ENCODE results near the gene PNN. TPM values are rescaled to one million over a fixed set of nuclear protein-coding genes. Genes with fewer than 3 reads are reported as not detected.
"Not testable (repeated sequence)": the region's sequence is repeated elsewhere in the genome, so short reads cannot be mapped to it uniquely, and the experiment has no call there.

The PNN gene
- total RNA-seq, 1 experiment from 2014 or later: 65.8 TPM

- no peak overlapping the region for H3K4me2 ChIP-seq
Measured at GRCh38 chr14:39181026-39181692, 6.1 kb downstream of the PNN start.

GRCh38 chr14:39181693-39182047 is 6.6 kb downstream of the PNN start:
- Histone ChIP-seq H4K20me1 (ENCODE audit: insufficient read depth) (peaks cover 16% of the 10 kb centered on the region; the same call in 1 of the 2 replicates), H3K4me2 (no peak overlapping the region), H3K4me1 (replicated peaks; ENCODE audit: insufficient read depth) (peaks cover 14% of the 10 kb centered on the region), H3K27ac (0 out of 2 replicates have a peak overlapping the region, but pooled peaks have one; percentile 3), H3K36me3 (ENCODE audit: low read depth) (peaks cover 54% of the 10 kb centered on the region), H3K79me2 (ENCODE audit: low read depth) (peaks cover 34% of the 10 kb centered on the region), H3K9me3 (ENCODE audit: insufficient read depth, low read depth) (no peaks in the 10 kb centered on the region), H3F3A (ENCODE audit: insufficient read depth, low read depth) (peaks cover 85% of the 10 kb centered on the region), H3K4me3 (no peak overlapping the region), H3K9me2 (ENCODE audit: insufficient read depth) (no peaks in the 10 kb centered on the region), H3K27me3 (ENCODE audit: insufficient read depth, low read depth) (no peaks in the 10 kb centered on the region), H2AFZ (no peak overlapping the region)
- intact Hi-C loops (cut with micrococcal nuclease; ENCODE audit: unreplicated experiment): no loop called here
- CTCF ChIA-PET: no interaction called here
- DNase-seq: no peak
- no TSS peak for BruUV-seq (replicated peaks)
- TF ChIP-seq EZH2 (IDR thresholded peaks at IDR 0.05; ENCODE audit: low read depth): no peak
- no peak for TF ChIP-seq CTCF (conservative IDR thresholded peaks at IDR 0.05)
- POLR2A ChIA-PET (ENCODE audit: unreplicated experiment): no interaction called here

More at GRCh38 chr14:39181026-39181692, 6.1 kb downstream of the PNN start:
- Histone ChIP-seq H3K27me3 (ENCODE audit: insufficient read depth, low read depth) (no peaks in the 10 kb centered on the region), H3K27ac (peak overlapping the region; percentile 3; the same call in 1 of the 2 replicates), H3K36me3 (ENCODE audit: low read depth) (peaks cover 59% of the 10 kb centered on the region), H3K4me1 (replicated peaks; ENCODE audit: insufficient read depth) (peaks cover 19% of the 10 kb centered on the region), H3F3A (ENCODE audit: insufficient read depth, low read depth) (peaks cover 85% of the 10 kb centered on the region), H3K9me2 (ENCODE audit: insufficient read depth) (no peaks in the 10 kb centered on the region), H3K9me3 (ENCODE audit: insufficient read depth, low read depth) (no peaks in the 10 kb centered on the region), H3K79me2 (ENCODE audit: low read depth) (peaks cover 39% of the 10 kb centered on the region), H2AFZ (no peak overlapping the region), H3K4me3 (no peak overlapping the region), H4K20me1 (ENCODE audit: insufficient read depth) (peaks cover 18% of the 10 kb centered on the region)
- intact Hi-C loops (cut with micrococcal nuclease; ENCODE audit: unreplicated experiment): no loop called here
- no peak for DNase-seq
- no TSS peak for BruUV-seq (replicated peaks)
- ChIA-PET CTCF (no interaction called here), POLR2A (ENCODE audit: unreplicated experiment) (no interaction called here)
- TF ChIP-seq EZH2 (IDR thresholded peaks at IDR 0.05; ENCODE audit: low read depth) (no peak), CTCF (conservative IDR thresholded peaks at IDR 0.05) (no peak)

GRCh38 chr14:39182770-39183684 is 8.0 kb downstream of the PNN start:
- no peak for DNase-seq
- H3K4me1 ChIP-seq (replicated peaks; ENCODE audit: insufficient read depth): 0 out of 2 replicates have a peak, but pooled peaks cover under 1% of the 10 kb centered on the region
- peaks cover 41% of the 10 kb centered on the region for H3K36me3 ChIP-seq (ENCODE audit: low read depth)
- no peak for TF ChIP-seq CTCF (conservative IDR thresholded peaks at IDR 0.05)
- no peak for TF ChIP-seq EZH2 (IDR thresholded peaks at IDR 0.05; ENCODE audit: low read depth)
- H2AFZ ChIP-seq: no peak overlapping the region
- intact Hi-C loops (cut with micrococcal nuclease; ENCODE audit: unreplicated experiment): no loop called here
- H3K27ac ChIP-seq: no peak overlapping the region
- H3K4me2 ChIP-seq: no peak overlapping the region
- H3K9me2 ChIP-seq (ENCODE audit: insufficient read depth): no peaks in the 10 kb centered on the region
- peaks cover 76% of the 10 kb centered on the region for H3F3A ChIP-seq (ENCODE audit: insufficient read depth, low read depth)
- H3K27me3 ChIP-seq (ENCODE audit: insufficient read depth, low read depth): no peaks in the 10 kb centered on the region
- BruUV-seq (replicated peaks): no TSS peak
- H3K9me3 ChIP-seq (ENCODE audit: insufficient read depth, low read depth): no peaks in the 10 kb centered on the region
- ChIA-PET POLR2A (ENCODE audit: unreplicated experiment) (interaction anchor here (0.6 kb wide), 1 partner anchor 12 kb away, joined by 11 read pairs; no protein-coding TSS in a partner anchor), CTCF (interaction anchor here (0.7 kb wide), 1 partner anchor 55 kb away, joined by 10 read pairs; no protein-coding TSS in a partner anchor)
- H4K20me1 ChIP-seq (ENCODE audit: insufficient read depth): 0 out of 2 replicates have a peak, but pooled peaks cover 9% of the 10 kb centered on the region
- H3K79me2 ChIP-seq (ENCODE audit: low read depth): peaks cover 20% of the 10 kb centered on the region
- no peak overlapping the region for H3K4me3 ChIP-seq

GRCh38 chr14:39183685-39184003 is 8.6 kb downstream of the PNN start:
- intact Hi-C loops (cut with micrococcal nuclease; ENCODE audit: unreplicated experiment): not testable (repeated sequence)

More at GRCh38 chr14:39183685-39184003, 8.6 kb downstream of the PNN start:
- H3K27ac ChIP-seq; H3K9me3 ChIP-seq (ENCODE audit: insufficient read depth, low read depth); POLR2A ChIA-PET (ENCODE audit: unreplicated experiment); H3K4me3 ChIP-seq; H3K9me2 ChIP-seq (ENCODE audit: insufficient read depth); H2AFZ ChIP-seq; DNase-seq; H3K27me3 ChIP-seq (ENCODE audit: insufficient read depth, low read depth); H4K20me1 ChIP-seq (ENCODE audit: insufficient read depth); H3K4me2 ChIP-seq; H3K4me1 ChIP-seq (replicated peaks; ENCODE audit: insufficient read depth); BruUV-seq (replicated peaks): not testable (repeated sequence)
- Histone ChIP-seq H3K79me2 (ENCODE audit: low read depth) (peaks cover 14% of the 10 kb centered on the region; the same call in 1 of the 2 replicates), H3K36me3 (ENCODE audit: low read depth) (peaks cover 35% of the 10 kb centered on the region), H3F3A (ENCODE audit: insufficient read depth, low read depth) (peaks cover 70% of the 10 kb centered on the region)
- CTCF ChIA-PET: interaction anchor here (0.7 kb wide), 1 partner anchor 54 kb away, joined by 10 read pairs; no protein-coding TSS in a partner anchor
